Keratinocyte (primary cell): Measurements from ENCODE around the gene C11orf24.

Source experiments
- EZH2 ChIP-seq: IDR thresholded peaks from one replicate; pipeline ENCODE4 v1.6.1; 2012; ENCODE audit warnings: inconsistent platforms, mild to moderate bottlenecking, low read length, moderate library complexity
- TF ChIP-seq, protein P1 (sequence below), 3 experiments: IDR thresholded peaks in 1 of 3; conservative IDR thresholded peaks in 1 of 3; optimal IDR thresholded peaks in 1 of 3; 2 replicates in 2 of 3; 3 replicates in 1 of 3; pipeline versions ENCODE3 to v1.5.1; 2011; ENCODE audit warnings: low read length in 3 of 3, mild to moderate bottlenecking in 3 of 3, moderate library complexity in 2 of 3, control low read depth in 1 of 3, inconsistent platforms in 1 of 3; ENCODE audit not compliant: insufficient read depth in 2 of 3; ENCODE audit errors: extremely low read depth in 1 of 3

DNA sequence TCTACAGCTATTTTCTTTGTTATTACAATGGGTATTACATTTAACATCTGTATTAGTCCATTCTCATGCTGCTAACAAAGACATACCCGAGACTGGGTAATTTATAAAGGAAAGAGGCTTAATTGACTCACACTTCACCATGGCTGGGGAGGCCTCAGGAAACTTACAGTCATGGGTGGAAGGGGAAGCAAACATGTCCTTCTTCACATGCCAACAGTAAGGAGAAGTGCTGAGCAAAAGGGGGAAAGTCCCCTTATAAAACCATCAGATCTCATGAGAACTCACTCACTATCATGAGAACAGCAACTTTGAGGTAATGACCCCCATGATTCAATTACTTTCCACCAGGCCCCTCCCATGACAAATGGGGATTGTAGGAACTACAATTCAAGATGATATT is 42.2 kb downstream of the C11orf24 start:
- TF ChIP-seq, protein P1, sequence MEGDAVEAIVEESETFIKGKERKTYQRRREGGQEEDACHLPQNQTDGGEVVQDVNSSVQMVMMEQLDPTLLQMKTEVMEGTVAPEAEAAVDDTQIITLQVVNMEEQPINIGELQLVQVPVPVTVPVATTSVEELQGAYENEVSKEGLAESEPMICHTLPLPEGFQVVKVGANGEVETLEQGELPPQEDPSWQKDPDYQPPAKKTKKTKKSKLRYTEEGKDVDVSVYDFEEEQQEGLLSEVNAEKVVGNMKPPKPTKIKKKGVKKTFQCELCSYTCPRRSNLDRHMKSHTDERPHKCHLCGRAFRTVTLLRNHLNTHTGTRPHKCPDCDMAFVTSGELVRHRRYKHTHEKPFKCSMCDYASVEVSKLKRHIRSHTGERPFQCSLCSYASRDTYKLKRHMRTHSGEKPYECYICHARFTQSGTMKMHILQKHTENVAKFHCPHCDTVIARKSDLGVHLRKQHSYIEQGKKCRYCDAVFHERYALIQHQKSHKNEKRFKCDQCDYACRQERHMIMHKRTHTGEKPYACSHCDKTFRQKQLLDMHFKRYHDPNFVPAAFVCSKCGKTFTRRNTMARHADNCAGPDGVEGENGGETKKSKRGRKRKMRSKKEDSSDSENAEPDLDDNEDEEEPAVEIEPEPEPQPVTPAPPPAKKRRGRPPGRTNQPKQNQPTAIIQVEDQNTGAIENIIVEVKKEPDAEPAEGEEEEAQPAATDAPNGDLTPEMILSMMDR (optimal IDR thresholded peaks at IDR 0.05 in 1 of 3, IDR thresholded peaks at IDR 0.05 in 1 of 3, conservative IDR thresholded peaks at IDR 0.05 in 1 of 3; ENCODE audit: extremely low read depth in 1 of 3, insufficient read depth in 2 of 3, low read length in 3 of 3): no peak
- TF ChIP-seq EZH2: no peak
